K562 (cell line): ENCODE measurements around the gene MYL12B. TPM values are rescaled to one million over a fixed set of nuclear protein-coding genes. Genes with fewer than 3 reads are reported as not detected.
A peak's percentile ranks its signal among the peaks of the same experiment; 100 is the strongest.

ENCODE experiments used
- ARID1B ChIP-seq: fragments of 450-650 bp; IDR thresholded peaks from 2 replicates; pipeline ENCODE4 v1.6.1; 2016; ENCODE audit warnings: antibody characterized with exemption, mild to moderate bottlenecking, inconsistent platforms
- CBX2 ChIP-seq: fragments of 200-600 bp; sonication (generic); IDR thresholded peaks from one replicate; pipeline ENCODE4 v1.6.1; 2012; ENCODE audit warnings: mild to moderate bottlenecking, low read length, inconsistent platforms; ENCODE audit not compliant: insufficient read depth, poor library complexity, severe bottlenecking
- CCAR2 ChIP-seq: fragments of 200-400 bp; formaldehyde crosslinking; IDR thresholded peaks from 2 replicates; pipeline ENCODE4 v1.6.1; 2017; ENCODE audit warnings: mild to moderate bottlenecking, low read depth, low read length
- CREB1 ChIP-seq, 2 experiments: sonication (generic) in 1 of 2; formaldehyde crosslinking in 1 of 2; IDR thresholded peaks; 2 replicates each; pipeline versions ENCODE4 v1.6.1 to v1.8.0; 2012 to 2022; ENCODE audit warnings: inconsistent platforms in 1 of 2, mild to moderate bottlenecking in 1 of 2, missing genetic modification reagents in 1 of 2, moderate library complexity in 1 of 2
- CTBP1 ChIP-seq: fragments of 450-650 bp; IDR thresholded peaks from 2 replicates; pipeline ENCODE4 v1.6.1; 2016; ENCODE audit warnings: borderline replicate concordance
- DPF2 ChIP-seq: fragments of 450-650 bp; IDR thresholded peaks from 2 replicates; pipeline ENCODE4 v1.6.1; 2016
- HNRNPH1 ChIP-seq: fragments of 200-400 bp; formaldehyde crosslinking; optimal IDR thresholded peaks from 2 replicates; pipeline ENCODE3; 2017; ENCODE audit warnings: low read depth, mild to moderate bottlenecking, low read length, moderate library complexity
- JUN ChIP-seq, 2 experiments: sonication (generic) in 1 of 2; formaldehyde crosslinking in 1 of 2; IDR thresholded peaks; 2 replicates each; pipeline versions ENCODE4 v1.6.1 to v1.8.0; 2012 to 2022; ENCODE audit warnings: borderline replicate concordance in 2 of 2, mild to moderate bottlenecking in 2 of 2, improper control_type of control experiment in 1 of 2, low read depth in 1 of 2, low read length in 1 of 2, missing genetic modification reagents in 1 of 2
- KHSRP ChIP-seq: fragments of 450-650 bp; IDR thresholded peaks from 2 replicates; pipeline ENCODE4 v1.6.1; 2017
- MECOM ChIP-seq: fragments of 250-450 bp; sonication (Bioruptor Pico); IDR thresholded peaks from 2 replicates; pipeline ENCODE4 v1.8.0; 2022; ENCODE audit warnings: inconsistent platforms
- NBN ChIP-seq: fragments of 450-650 bp; IDR thresholded peaks from 2 replicates; pipeline ENCODE4 v1.6.1; 2016; ENCODE audit warnings: low read depth, mild to moderate bottlenecking
- NR2F6 ChIP-seq: fragments of 450-650 bp; formaldehyde crosslinking; IDR thresholded peaks from 2 replicates; pipeline ENCODE4 v1.4.0; 2020; ENCODE audit warnings: mild to moderate bottlenecking
- NRF1 ChIP-seq, 2 experiments: fragments of 450-650 bp; IDR thresholded peaks in 1 of 2; conservative IDR thresholded peaks in 1 of 2; 2 replicates each; pipeline ENCODE4 v1.6.1; 2014; ENCODE audit warnings: mild to moderate bottlenecking in 2 of 2
- RAD51 ChIP-seq: fragments of 450-650 bp; IDR thresholded peaks from 2 replicates; pipeline ENCODE4 v1.7.1; 2016; ENCODE audit warnings: low read depth, mild to moderate bottlenecking, borderline replicate concordance
- SUPT5H ChIP-seq: fragments of 450-650 bp; IDR thresholded peaks from 2 replicates; pipeline ENCODE4 v1.6.1; 2016
- TARDBP ChIP-seq: fragments of 450-650 bp; IDR thresholded peaks from 2 replicates; pipeline ENCODE4 v1.6.1; 2016
- polyA plus RNA-seq, 8 experiments: library from polyadenylated mRNA; depleted of rRNA in 4 of 8; stranded (reverse) in 5 of 8; unstranded in 3 of 8; fragments of >200 nt; fragmentation: Nextera tagmentation in 2 of 8; fragmentation: Illumina TruSeq in 1 of 8; extraction: Ambion mirVana in 2 of 8; extraction: Trizol in 1 of 8; gene quantifications; 2 replicates each; pipeline versions ENCODE4 v1.2.1 to v1.2.3, GENCODE V29; 2011 to 2014; ENCODE audit warnings: inconsistent platforms in 1 of 8, missing spikeins in 1 of 8
- total RNA-seq, 7 experiments: library from RNA; depleted of rRNA in 6 of 7; stranded (reverse); fragments of >200 nt in 6 of 7; fragmentation: Illumina TruSeq in 2 of 7; extraction: Trizol in 2 of 7; gene quantifications; 2 replicates each; pipeline versions ENCODE4 v1.2.1 to v1.2.3, GENCODE V29; 2011 to 2021; ENCODE audit warnings: low replicate concordance in 1 of 7
- TF ChIP-seq, protein P1 (sequence below): sonication (generic); formaldehyde crosslinking; IDR thresholded peaks from 2 replicates; pipeline ENCODE4 v1.8.1; 2022; ENCODE audit warnings: missing genetic modification reagents

Gene MYL12B
- total and polyA plus RNA-seq, 9 of the 15 experiments (the other 6 are each of a cell fraction or from before 2014, with no cell fraction given): 220 to 995 (median 463) TPM

- no peak for TF ChIP-seq JUN (IDR thresholded peaks at IDR 0.05; ENCODE audit: borderline replicate concordance, low read depth, low read length)
- TF ChIP-seq JUN (CRISPR knock-in tag; IDR thresholded peaks at IDR 0.05; ENCODE audit: borderline replicate concordance): no peak
- TF ChIP-seq NRF1 (conservative IDR thresholded peaks at IDR 0.05 in 1 of 2, IDR thresholded peaks at IDR 0.05 in 1 of 2): no peak
- no peak for TF ChIP-seq TARDBP
- TF ChIP-seq, protein P1, sequence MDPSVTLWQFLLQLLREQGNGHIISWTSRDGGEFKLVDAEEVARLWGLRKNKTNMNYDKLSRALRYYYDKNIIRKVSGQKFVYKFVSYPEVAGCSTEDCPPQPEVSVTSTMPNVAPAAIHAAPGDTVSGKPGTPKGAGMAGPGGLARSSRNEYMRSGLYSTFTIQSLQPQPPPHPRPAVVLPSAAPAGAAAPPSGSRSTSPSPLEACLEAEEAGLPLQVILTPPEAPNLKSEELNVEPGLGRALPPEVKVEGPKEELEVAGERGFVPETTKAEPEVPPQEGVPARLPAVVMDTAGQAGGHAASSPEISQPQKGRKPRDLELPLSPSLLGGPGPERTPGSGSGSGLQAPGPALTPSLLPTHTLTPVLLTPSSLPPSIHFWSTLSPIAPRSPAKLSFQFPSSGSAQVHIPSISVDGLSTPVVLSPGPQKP (CRISPR knock-in tag): no peak
- no peak for TF ChIP-seq KHSRP
- no peak for TF ChIP-seq ARID1B
- TF ChIP-seq HNRNPH1: no peak
- TF ChIP-seq SUPT5H: no peak
- no peak for TF ChIP-seq CREB1 (IDR thresholded peaks at IDR 0.05)
- no peak for TF ChIP-seq CREB1 (CRISPR knock-in tag; IDR thresholded peaks at IDR 0.05)
- TF ChIP-seq DPF2: 0 out of 2 replicates have a peak, but pooled peaks have one; percentile 12
- no peak for TF ChIP-seq CCAR2
- TF ChIP-seq RAD51: 0 out of 2 replicates have a peak, but pooled peaks have one; percentile 7
- peak; percentile 91 for TF ChIP-seq MECOM (CRISPR knock-in tag)
- TF ChIP-seq NBN: no peak
- TF ChIP-seq CTBP1: peak; percentile 71
- TF ChIP-seq CBX2: no peak
- no peak for TF ChIP-seq NR2F6 (CRISPR knock-in tag)
Measured at GRCh38 chr18:3269241-3269913, 7.4 kb downstream of the MYL12B start (continued).
